ENCODE results near the gene SPON1. TPM values are rescaled to one million over a fixed set of nuclear protein-coding genes. Genes with fewer than 3 reads are reported as not detected.
A peak's percentile ranks its signal among the peaks of the same experiment; 100 is the strongest.

Gene SPON1
- total RNA-seq, result 10 to 100 TPM in 2 of 6 donors, 1 to 10 TPM in 2, under 1 TPM in 2; 0.83 to 17.5 (median 4.5) TPM
- polyA plus RNA-seq, result under 1 TPM; 0.85 to 0.99 TPM

DNA sequence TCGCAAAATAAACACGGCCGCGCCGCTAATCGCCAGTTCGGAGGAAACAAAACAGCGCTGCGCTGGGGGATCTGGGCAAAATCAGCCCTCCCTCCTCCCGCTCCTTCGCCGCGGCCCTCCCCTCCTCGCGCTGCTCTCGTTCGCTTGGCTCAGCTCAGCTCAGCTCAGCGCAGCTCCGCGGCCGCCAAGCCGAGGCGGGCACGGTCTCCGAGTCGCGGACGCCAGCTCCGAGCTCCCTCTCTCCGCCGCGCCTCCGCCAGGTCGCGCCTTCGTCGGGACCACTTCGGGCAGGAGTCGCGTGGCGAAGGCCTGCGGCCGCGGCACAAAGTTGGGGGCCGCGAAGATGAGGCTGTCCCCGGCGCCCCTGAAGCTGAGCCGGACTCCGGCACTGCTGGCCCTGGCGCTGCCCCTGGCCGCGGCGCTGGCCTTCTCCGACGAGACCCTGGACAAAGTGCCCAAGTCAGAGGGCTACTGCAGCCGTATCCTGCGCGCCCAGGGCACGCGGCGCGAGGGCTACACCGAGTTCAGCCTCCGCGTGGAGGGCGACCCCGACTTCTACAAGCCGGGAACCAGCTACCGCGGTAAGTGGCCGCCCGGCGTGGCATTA is at the start of gene SPON1:
TSS of gene SPON1 (plus strand) at position 162 of the 607 bp plus-strand sequence. CDS start at position 344, 182 bp downstream.
- DNase-seq (peak; percentile 20 to 80 (median 38)), ATAC-seq (peak; percentile 73 to 86 (median 80)), FAIRE-seq (no peak)
- H3K9me3 ChIP-seq, result no peaks in the 10 kb centered on the region
- H3K4me3 ChIP-seq, result peak within 1 kb of the TSS; percentile 5 to 44 (median 22)
- intact Hi-C loops (cut with DNase I), result loop anchor here in 1 of 3 donors (10.0 kb wide), 1 partner anchor 182 kb away; no protein-coding TSS in a partner anchor
- WGBS, 2 donors, result 1 to 2% methylated on average over 65 to 74 of the region's 74 CpGs
- H3K27ac ChIP-seq, result no peak within 1 kb of the TSS
- H3K27me3 ChIP-seq, result peaks cover 0 to 23% (median 2%) of the 10 kb centered on the region in 4 donors
- TF ChIP-seq, protein P1, sequence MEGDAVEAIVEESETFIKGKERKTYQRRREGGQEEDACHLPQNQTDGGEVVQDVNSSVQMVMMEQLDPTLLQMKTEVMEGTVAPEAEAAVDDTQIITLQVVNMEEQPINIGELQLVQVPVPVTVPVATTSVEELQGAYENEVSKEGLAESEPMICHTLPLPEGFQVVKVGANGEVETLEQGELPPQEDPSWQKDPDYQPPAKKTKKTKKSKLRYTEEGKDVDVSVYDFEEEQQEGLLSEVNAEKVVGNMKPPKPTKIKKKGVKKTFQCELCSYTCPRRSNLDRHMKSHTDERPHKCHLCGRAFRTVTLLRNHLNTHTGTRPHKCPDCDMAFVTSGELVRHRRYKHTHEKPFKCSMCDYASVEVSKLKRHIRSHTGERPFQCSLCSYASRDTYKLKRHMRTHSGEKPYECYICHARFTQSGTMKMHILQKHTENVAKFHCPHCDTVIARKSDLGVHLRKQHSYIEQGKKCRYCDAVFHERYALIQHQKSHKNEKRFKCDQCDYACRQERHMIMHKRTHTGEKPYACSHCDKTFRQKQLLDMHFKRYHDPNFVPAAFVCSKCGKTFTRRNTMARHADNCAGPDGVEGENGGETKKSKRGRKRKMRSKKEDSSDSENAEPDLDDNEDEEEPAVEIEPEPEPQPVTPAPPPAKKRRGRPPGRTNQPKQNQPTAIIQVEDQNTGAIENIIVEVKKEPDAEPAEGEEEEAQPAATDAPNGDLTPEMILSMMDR (IDR thresholded peaks at IDR 0.05), result no peak
- peaks cover 0 to 3% (median 0%) of the 10 kb centered on the region in 3 donors for H3K4me1 ChIP-seq
- H3K36me3 ChIP-seq, result no peaks in the 10 kb centered on the region

DNA sequence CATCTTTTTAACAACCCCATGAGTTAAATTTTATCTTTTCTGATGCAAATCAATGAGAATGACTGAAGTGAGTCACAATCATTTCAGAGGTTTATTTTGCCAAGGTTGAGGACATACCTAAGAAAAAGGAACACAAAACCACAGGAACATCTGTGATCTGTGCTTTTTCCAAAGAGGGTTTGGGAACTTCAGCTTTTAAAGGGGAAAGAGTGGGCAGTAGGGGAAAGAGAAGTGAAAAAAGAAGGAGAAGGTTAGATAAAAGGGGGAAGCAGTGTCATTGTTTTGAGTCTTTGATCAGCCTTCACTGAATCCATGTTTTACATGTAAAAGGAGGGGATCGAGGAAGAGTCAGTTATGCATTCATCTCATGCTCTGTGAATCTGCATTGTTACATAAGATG is 45.3 kb upstream of the SPON1 start:
- Histone ChIP-seq H3K4me3 (no peak overlapping the region), H3K27me3 (peaks cover 0 to 6% (median 0%) of the 10 kb centered on the region in 4 donors), H3K4me1 (no peaks in the 10 kb centered on the region), H3K36me3 (no peaks in the 10 kb centered on the region), H3K27ac (no peak overlapping the region), H3K9me3 (no peaks in the 10 kb centered on the region)
- WGBS, 2 donors, result 50 to 51% methylated on average over 1 of the region's 1 CpG
- TF ChIP-seq, protein P1 (IDR thresholded peaks at IDR 0.05), result no peak
- DNase-seq (no peak), ATAC-seq (no peak), FAIRE-seq (no peak)
- intact Hi-C loops (cut with DNase I), result no loop called here

DNA sequence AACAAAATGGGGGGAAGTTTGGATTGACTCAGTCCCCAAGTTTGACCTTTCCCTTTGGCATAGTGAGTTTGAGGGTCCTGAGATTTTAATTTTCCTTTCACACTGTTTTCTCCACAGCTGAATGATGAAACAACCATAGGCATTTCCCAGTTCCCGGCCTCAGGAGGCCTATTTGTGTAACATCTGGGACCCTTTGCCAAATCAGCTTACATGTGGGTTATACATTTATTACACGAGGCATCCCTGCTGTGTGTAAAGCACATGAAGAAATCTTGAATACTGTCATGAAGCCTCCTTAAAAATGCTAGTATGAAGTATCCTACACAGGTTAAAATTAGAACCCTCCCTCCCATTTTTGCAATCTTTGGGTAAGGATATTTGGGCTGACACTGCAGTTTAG is 44.6 kb upstream of the SPON1 start:
- H3K4me1 ChIP-seq, result no peaks in the 10 kb centered on the region
- FAIRE-seq, result no peak
- intact Hi-C loops (cut with DNase I), result no loop called here

DNA sequence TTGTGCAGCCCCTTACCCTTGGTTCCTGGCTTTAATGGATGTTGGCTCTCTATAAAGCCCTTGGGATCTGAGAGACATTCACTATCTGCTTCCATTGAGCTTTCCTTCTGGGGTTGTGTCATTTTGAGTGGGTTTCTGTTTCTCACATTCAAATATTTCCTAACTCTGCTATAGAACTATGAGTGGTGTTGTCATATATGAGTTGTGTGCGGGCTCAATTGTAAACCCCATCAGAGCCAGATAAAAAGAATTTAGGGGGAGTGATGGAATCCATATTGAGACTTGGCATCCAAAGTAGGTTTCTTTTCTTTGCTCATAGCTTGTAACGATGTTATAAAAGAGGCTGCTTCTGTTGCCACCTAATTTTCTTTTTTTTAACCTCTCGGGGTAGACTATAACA is 41.8 kb upstream of the SPON1 start:
- Histone ChIP-seq H3K9me3 (no peaks in the 10 kb centered on the region), H3K27me3 (peaks cover 0 to 6% (median 0%) of the 10 kb centered on the region in 4 donors), H3K4me3 (no peak overlapping the region), H3K27ac (no peak overlapping the region), H3K36me3 (no peaks in the 10 kb centered on the region), H3K4me1 (no peaks in the 10 kb centered on the region)
- TF ChIP-seq, protein P1 (IDR thresholded peaks at IDR 0.05), result no peak
- FAIRE-seq (no peak), DNase-seq (no peak), ATAC-seq (no peak)
- 79 to 87% methylated on average over 3 of the region's 3 CpGs for WGBS, 2 donors
- intact Hi-C loops (cut with DNase I), result no loop called here

More for the DNA sequence above, 44.6 kb upstream of the SPON1 start:
- WGBS, 2 donors, result 59 to 63% methylated on average over 2 of the region's 2 CpGs
- TF ChIP-seq, protein P1 (IDR thresholded peaks at IDR 0.05), result no peak
- no peak for DNase-seq
- H3K27me3 ChIP-seq, result peaks cover 0 to 6% (median 0%) of the 10 kb centered on the region in 4 donors
- ATAC-seq, result no peak
- no peak overlapping the region for H3K27ac ChIP-seq
- no peak overlapping the region for H3K4me3 ChIP-seq
- no peaks in the 10 kb centered on the region for H3K36me3 ChIP-seq
- H3K9me3 ChIP-seq, result no peaks in the 10 kb centered on the region

DNA sequence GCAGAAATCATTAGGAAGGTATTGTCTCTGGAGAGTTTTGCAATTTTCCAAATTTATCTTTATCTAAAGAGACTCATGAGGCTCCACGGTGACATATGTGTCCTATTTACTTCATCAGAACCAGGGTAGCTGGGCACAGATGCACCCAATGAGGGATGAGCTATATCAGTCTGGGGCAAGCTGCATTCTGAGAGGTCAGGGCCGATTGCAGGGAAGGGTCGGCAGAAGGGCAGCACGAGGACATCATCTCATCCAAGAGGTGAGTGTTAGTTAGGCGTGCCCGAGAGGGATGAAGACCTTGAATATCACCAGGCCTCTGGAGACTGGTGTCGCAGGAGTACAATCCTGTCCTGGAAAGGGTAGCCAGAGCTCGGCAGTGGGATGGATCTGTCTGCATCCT is 41.0 kb upstream of the SPON1 start:
- FAIRE-seq, result no peak
- Histone ChIP-seq H3K36me3 (no peaks in the 10 kb centered on the region), H3K27ac (no peak overlapping the region), H3K9me3 (no peaks in the 10 kb centered on the region), H3K4me3 (no peak overlapping the region), H3K4me1 (no peaks in the 10 kb centered on the region), H3K27me3 (peaks cover 0 to 6% (median 0%) of the 10 kb centered on the region in 4 donors)
- TF ChIP-seq, protein P1 (IDR thresholded peaks at IDR 0.05), result no peak
- WGBS, 2 donors, result 55 to 71% methylated on average over 8 of the region's 8 CpGs
- intact Hi-C loops (cut with DNase I), result no loop called here
- ATAC-seq, result no peak
- DNase-seq, result no peak

All from pancreas (tissue), 10 donors.